Measurements from ENCODE around the gene SSR1. TPM values are rescaled to one million over a fixed set of nuclear protein-coding genes. Genes with fewer than 3 reads are reported as not detected.
A peak's percentile ranks its signal among the peaks of the same experiment; 100 is the strongest.
"Not testable (repeated sequence)": the region's sequence is repeated elsewhere in the genome, so short reads cannot be mapped to it uniquely, and the experiment has no call there.

SSR1 gene
- total RNA-seq = 196 and 203 TPM in 2 replicates

DNA sequence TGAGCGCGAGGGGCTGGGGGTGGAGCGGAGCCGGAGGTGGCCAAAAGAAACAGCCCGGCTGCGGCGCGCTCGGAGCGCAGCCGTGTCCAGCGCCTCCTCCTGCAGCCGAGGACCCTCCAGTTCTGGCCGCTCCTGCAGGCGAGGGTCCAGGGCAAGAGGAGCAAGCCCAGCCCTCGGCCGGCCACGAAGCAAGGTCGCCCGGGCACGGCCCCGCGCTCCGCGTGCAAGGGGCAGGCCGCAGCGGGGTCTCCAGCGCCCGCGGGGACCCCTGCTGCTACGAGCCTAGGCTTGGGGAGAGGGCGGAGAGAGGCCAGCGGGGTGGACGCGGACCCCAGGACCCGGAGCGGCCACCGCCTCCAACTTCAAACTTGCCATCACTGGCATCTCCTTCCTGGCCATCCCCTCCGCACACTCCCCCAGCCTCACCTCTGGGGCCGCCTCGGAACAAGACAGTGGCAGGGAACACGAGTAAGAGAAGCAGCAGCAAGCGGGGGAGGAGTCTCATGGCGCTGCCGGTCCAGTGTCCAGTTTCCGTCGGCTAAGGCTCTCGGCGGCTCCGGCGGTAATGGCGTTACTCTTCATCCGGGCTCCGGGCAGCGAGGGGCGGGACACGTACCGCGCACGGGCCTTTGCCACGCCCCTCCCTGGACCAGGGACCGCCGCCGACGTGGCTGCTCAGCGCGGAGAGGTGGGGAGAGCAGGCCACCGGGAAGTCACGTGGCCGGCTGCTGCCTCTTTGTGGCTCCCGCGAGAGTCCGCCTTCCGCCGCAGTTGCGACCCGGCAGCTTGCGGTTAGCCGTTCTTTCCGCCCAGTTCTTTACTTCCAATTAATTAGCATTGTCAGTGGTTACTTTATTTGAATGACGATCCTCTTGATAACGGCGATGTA lies at the start of gene SSR1:
Gene SSR1 (minus strand): TSS at position 584 of the 889 bp plus-strand sequence. CDS start 79 bp downstream, at position 505.
- peak within 1 kb of the TSS; percentile 100 for H3K4me3 Mint-ChIP-seq (ENCODE audit: low read depth)
- H3K27ac Mint-ChIP-seq = peak within 1 kb of the TSS; percentile 99
- peaks cover 10% of the 10 kb centered on the region for H3K9me3 Mint-ChIP-seq
- peaks cover 45% of the 10 kb centered on the region for H3K36me3 Mint-ChIP-seq (ENCODE audit: low read depth)
- no peaks in the 10 kb centered on the region for H3K27me3 Mint-ChIP-seq (ENCODE audit: low read depth)
- DNase-seq (ENCODE audit: low spot score) = peak; percentile 95
- peaks cover 28% of the 10 kb centered on the region for H3K4me1 Mint-ChIP-seq (ENCODE audit: low read depth)
- intact Hi-C loops (cut with micrococcal nuclease) = loop anchor here (1.0 to 5.0 kb wide), 4 partner anchors 76 to 1124 kb away; partner anchors contain the start of genes BLOC1S5, CAGE1, RIOK1 and SLC35B3

DNA sequence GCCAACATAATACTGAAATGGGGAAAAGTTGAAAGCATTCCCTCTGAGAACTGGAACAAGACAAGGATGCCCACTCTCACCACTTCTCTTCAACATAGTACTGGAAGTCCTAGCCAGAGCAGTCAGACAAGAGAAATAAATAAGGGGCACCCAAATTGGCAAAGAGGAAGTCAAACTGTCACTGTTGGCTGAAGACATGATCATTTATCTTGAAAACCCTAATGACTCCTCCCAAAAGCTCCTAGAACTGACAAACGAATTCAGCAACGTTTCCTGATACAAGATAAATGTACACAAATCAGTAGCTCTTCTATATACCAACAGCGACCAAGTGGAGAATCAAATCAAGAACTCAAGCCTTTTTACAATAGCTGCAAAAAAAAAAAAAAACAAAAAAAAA lies 38.9 kb upstream of the SSR1 start:
- H3K27ac Mint-ChIP-seq; DNase-seq (ENCODE audit: low spot score); H3K9me3 Mint-ChIP-seq; intact Hi-C loops (cut with micrococcal nuclease); H3K4me3 Mint-ChIP-seq (ENCODE audit: low read depth); H3K36me3 Mint-ChIP-seq (ENCODE audit: low read depth); H3K4me1 Mint-ChIP-seq (ENCODE audit: low read depth): not testable (repeated sequence)
- H3K27me3 Mint-ChIP-seq (ENCODE audit: low read depth) = peaks cover 53% of the 10 kb centered on the region

- H3K36me3 Mint-ChIP-seq (ENCODE audit: low read depth); intact Hi-C loops (cut with micrococcal nuclease); H3K4me3 Mint-ChIP-seq (ENCODE audit: low read depth); H3K9me3 Mint-ChIP-seq; DNase-seq (ENCODE audit: low spot score); H3K27ac Mint-ChIP-seq; H3K4me1 Mint-ChIP-seq (ENCODE audit: low read depth): not testable (repeated sequence)
- peaks cover 49% of the 10 kb centered on the region for H3K27me3 Mint-ChIP-seq (ENCODE audit: low read depth)
These were observed 37.6 kb upstream of the SSR1 start for GRCh38 chr6:7350591-7350990.

DNA sequence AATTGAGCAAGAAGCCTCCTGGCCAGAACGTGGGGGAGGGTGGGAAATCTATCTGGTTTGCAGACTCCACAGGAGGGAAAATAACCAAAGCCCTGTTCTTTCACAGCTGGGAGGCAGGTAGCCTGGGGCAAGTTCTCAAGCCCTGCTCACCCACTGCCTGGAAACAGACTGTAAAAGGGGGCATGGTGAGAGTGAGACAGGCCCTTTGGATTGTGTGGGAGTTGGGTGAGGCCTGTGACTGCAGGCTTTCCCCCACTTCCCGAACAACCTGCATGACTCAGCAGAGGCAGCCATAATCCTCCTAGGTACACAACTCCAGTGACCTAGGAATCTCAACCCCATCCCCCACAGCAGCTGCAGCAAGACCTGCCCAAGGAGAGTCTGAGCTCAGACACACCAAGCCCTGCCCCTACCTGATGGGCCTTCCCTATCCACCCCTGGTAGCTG lies 34.6 kb upstream of the SSR1 start:
- H3K4me3 Mint-ChIP-seq (ENCODE audit: low read depth); H3K4me1 Mint-ChIP-seq (ENCODE audit: low read depth); DNase-seq (ENCODE audit: low spot score); H3K9me3 Mint-ChIP-seq; intact Hi-C loops (cut with micrococcal nuclease); H3K27ac Mint-ChIP-seq; H3K36me3 Mint-ChIP-seq (ENCODE audit: low read depth): not testable (repeated sequence)
- peaks cover 35% of the 10 kb centered on the region for H3K27me3 Mint-ChIP-seq (ENCODE audit: low read depth)

GRCh38 chr6:7344773-7345450 lies 31.9 kb upstream of the SSR1 start:
- H3K27ac Mint-ChIP-seq; H3K9me3 Mint-ChIP-seq; intact Hi-C loops (cut with micrococcal nuclease); DNase-seq (ENCODE audit: low spot score); H3K36me3 Mint-ChIP-seq (ENCODE audit: low read depth); H3K4me1 Mint-ChIP-seq (ENCODE audit: low read depth); H3K4me3 Mint-ChIP-seq (ENCODE audit: low read depth): not testable (repeated sequence)
- peaks cover 12% of the 10 kb centered on the region for H3K27me3 Mint-ChIP-seq (ENCODE audit: low read depth)

DNA sequence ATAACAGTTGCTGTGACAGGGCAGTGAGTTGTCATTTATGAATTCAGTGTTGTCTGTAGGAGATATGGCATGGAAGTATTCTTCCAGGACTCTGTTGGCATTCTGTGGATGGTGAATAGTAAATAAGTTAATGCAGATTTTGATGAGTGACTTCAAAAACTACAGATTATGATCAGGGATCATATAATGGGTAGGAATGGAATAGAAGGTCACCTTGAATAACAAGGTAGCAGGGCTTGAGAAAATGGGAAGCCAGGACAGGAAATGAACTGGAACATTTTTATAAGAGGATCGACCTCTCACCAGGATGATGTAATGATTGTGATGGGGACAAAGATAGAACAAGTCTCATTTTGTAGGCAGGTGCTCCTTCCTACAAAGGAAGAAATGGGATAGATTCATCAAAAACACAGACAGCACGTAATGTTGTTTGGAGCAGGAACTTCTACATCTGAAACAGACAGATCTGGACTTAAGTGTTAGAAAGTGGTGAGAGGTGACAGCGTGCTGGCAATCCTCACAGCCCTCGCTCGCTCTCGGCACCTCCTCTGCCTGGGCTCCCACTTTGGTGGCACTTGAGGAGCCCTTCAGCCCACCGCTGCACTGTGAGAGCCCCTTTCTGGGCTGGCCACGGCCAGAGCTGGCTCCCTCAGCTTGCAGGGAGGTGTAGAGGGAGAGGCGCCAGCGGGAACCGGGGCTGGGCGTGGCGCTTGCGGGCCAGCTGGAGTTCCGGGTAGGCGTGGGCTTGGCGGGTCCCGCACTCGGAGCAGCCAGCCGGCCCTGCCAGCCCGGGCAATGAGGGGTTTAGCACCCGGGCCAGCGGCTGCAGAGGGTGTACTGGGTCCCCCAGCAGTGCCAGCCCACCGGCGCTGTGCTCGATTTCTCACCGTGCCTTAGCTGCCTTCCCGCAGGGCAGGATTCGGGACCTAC lies 30.8 kb upstream of the SSR1 start:
- DNase-seq (ENCODE audit: low spot score) = no peak
- H3K9me3 Mint-ChIP-seq = no peaks in the 10 kb centered on the region
- no peak overlapping the region for H3K27ac Mint-ChIP-seq
- peaks cover 3% of the 10 kb centered on the region for H3K4me1 Mint-ChIP-seq (ENCODE audit: low read depth)
- intact Hi-C loops (cut with micrococcal nuclease) = no loop called here
- peak overlapping the region; percentile 3 for H3K4me3 Mint-ChIP-seq (ENCODE audit: low read depth)
- peaks cover 15% of the 10 kb centered on the region for H3K27me3 Mint-ChIP-seq (ENCODE audit: low read depth)
- H3K36me3 Mint-ChIP-seq (ENCODE audit: low read depth) = no peaks in the 10 kb centered on the region

- Mint-ChIP-seq H3K4me3 (ENCODE audit: low read depth) (no peak overlapping the region), H3K9me3 (no peaks in the 10 kb centered on the region), H3K27ac (no peak overlapping the region), H3K27me3 (ENCODE audit: low read depth) (peaks cover 23% of the 10 kb centered on the region), H3K36me3 (ENCODE audit: low read depth) (no peaks in the 10 kb centered on the region), H3K4me1 (ENCODE audit: low read depth) (peaks cover 3% of the 10 kb centered on the region)
- intact Hi-C loops (cut with micrococcal nuclease) = no loop called here
- DNase-seq (ENCODE audit: low spot score) = no peak
These were observed 29.2 kb upstream of the SSR1 start for GRCh38 chr6:7341989-7342742.

DNA sequence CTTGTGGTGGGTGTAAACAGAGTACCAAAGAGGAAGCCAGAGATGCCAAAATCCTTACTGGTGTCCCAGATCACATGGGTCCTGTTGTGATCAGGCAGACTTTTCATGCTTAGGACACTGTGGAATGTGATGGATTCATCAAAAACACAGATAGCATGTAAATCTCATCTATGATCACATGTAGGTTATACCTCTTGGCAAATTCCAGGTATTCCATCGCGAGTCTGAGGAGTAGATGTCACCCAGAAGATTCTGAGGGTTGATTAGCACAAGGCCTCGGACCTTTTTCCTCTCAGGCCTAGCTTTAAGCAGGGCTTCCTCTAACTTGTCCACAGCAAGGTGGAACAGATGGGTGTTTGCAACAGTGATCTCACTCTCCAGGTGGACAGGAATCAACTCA lies 28.3 kb upstream of the SSR1 start:
- intact Hi-C loops (cut with micrococcal nuclease) = no loop called here
- Mint-ChIP-seq H3K4me3 (ENCODE audit: low read depth) (no peak overlapping the region), H3K9me3 (no peaks in the 10 kb centered on the region), H3K27ac (no peak overlapping the region), H3K4me1 (ENCODE audit: low read depth) (peaks cover 3% of the 10 kb centered on the region), H3K36me3 (ENCODE audit: low read depth) (no peaks in the 10 kb centered on the region), H3K27me3 (ENCODE audit: low read depth) (peaks cover 29% of the 10 kb centered on the region)
- no peak for DNase-seq (ENCODE audit: low spot score)

GRCh38 chr6:7339007-7339732 lies 26.2 kb upstream of the SSR1 start:
- not testable (repeated sequence) for H3K4me1 Mint-ChIP-seq (ENCODE audit: low read depth); H3K27ac Mint-ChIP-seq; H3K9me3 Mint-ChIP-seq; H3K36me3 Mint-ChIP-seq (ENCODE audit: low read depth); DNase-seq (ENCODE audit: low spot score); H3K4me3 Mint-ChIP-seq (ENCODE audit: low read depth)
- H3K27me3 Mint-ChIP-seq (ENCODE audit: low read depth) = peaks cover 34% of the 10 kb centered on the region
- intact Hi-C loops (cut with micrococcal nuclease) = loop anchor here (2.0 kb wide), 1 partner anchor 62 kb away; no protein-coding TSS in a partner anchor

GRCh38 chr6:7338031-7338430 lies 25.0 kb upstream of the SSR1 start:
- DNase-seq (ENCODE audit: low spot score) = no peak
- peaks cover 3% of the 10 kb centered on the region for H3K4me1 Mint-ChIP-seq (ENCODE audit: low read depth)
- H3K4me3 Mint-ChIP-seq (ENCODE audit: low read depth) = no peak overlapping the region
- intact Hi-C loops (cut with micrococcal nuclease) = loop anchor here (2.0 kb wide), 1 partner anchor 61 kb away; no protein-coding TSS in a partner anchor
- H3K27ac Mint-ChIP-seq = no peak overlapping the region
- no peaks in the 10 kb centered on the region for H3K9me3 Mint-ChIP-seq
- no peaks in the 10 kb centered on the region for H3K36me3 Mint-ChIP-seq (ENCODE audit: low read depth)
- H3K27me3 Mint-ChIP-seq (ENCODE audit: low read depth) = peaks cover 34% of the 10 kb centered on the region

- Mint-ChIP-seq H3K36me3 (ENCODE audit: low read depth) (no peaks in the 10 kb centered on the region), H3K9me3 (no peaks in the 10 kb centered on the region), H3K27ac (no peak overlapping the region), H3K4me3 (ENCODE audit: low read depth) (no peak overlapping the region), H3K4me1 (ENCODE audit: low read depth) (no peaks in the 10 kb centered on the region), H3K27me3 (ENCODE audit: low read depth) (peaks cover 37% of the 10 kb centered on the region)
- intact Hi-C loops (cut with micrococcal nuclease) = no loop called here
- DNase-seq (ENCODE audit: low spot score) = no peak
These were observed 22.5 kb upstream of the SSR1 start for GRCh38 chr6:7335519-7335918.

Data from activated T-helper 2 cell treated with anti-CD3 and anti-CD28 coated beads, Interferon-gamma antibody, Interleukin-2, Interleukin-4, amounts not matched to agents 10 μg/mL and 5 μg/mL and 100 μg/mL, durations not matched to agents 14 hours and 24 hours and 36 hours (primary cell).